HFF-Myc (cell line): ENCODE data around the gene TNFRSF1A.
A peak's percentile ranks its signal among the peaks of the same experiment; 100 is the strongest.

Experiments used
- DNase-seq: peaks from one replicate; pipeline ENCODE4 v3.0.0-alpha.2; 2011; ENCODE audit warnings: low read depth; ENCODE audit errors: extremely low read depth
- H3K4me3 ChIP-seq: replicated peaks from 2 replicates; pipeline ENCODE4 v1.5.1; 2011; ENCODE audit warnings: low read depth, mild to moderate bottlenecking, control low read depth, low read length
- TF ChIP-seq, protein P1 (sequence below): IDR thresholded peaks from 2 replicates; pipeline ENCODE4 v1.5.1; 2012; ENCODE audit warnings: mild to moderate bottlenecking, low read depth, low read length, control low read depth; ENCODE audit errors: missing control alignments

TNFRSF1A gene

DNA sequence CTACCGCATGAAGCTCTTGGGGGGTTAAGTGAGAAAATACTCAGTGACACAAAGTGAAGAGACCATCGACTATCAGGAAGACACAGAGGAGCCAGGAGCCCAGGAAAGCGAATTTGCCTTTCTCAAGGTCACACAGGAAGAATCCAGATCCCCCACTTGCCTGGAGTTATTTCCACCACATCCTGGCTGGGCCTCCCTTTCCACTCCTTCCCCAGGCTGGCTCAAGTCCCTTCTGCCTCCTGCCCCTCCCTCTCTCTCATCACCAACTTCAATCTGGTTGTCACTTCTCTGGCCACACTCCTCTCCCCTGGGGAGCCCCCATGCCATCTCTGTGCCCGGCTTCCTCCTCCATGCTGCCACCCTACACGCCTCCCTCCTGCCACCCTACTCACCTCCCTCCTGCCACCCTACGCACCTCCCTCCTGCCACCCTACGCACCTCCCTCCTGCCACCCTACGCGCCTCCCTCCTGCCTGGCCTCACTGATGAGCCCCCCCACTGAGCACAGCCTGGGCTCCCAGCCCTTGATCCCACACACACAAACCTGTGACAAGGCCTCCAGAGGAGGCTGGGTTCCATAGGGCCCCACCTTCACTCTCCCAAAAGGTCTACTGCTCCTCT, 27.1 kb upstream of the TNFRSF1A start:
- DNase-seq = no peak
- no peak overlapping the region for H3K4me3 ChIP-seq
- TF ChIP-seq, protein P1, sequence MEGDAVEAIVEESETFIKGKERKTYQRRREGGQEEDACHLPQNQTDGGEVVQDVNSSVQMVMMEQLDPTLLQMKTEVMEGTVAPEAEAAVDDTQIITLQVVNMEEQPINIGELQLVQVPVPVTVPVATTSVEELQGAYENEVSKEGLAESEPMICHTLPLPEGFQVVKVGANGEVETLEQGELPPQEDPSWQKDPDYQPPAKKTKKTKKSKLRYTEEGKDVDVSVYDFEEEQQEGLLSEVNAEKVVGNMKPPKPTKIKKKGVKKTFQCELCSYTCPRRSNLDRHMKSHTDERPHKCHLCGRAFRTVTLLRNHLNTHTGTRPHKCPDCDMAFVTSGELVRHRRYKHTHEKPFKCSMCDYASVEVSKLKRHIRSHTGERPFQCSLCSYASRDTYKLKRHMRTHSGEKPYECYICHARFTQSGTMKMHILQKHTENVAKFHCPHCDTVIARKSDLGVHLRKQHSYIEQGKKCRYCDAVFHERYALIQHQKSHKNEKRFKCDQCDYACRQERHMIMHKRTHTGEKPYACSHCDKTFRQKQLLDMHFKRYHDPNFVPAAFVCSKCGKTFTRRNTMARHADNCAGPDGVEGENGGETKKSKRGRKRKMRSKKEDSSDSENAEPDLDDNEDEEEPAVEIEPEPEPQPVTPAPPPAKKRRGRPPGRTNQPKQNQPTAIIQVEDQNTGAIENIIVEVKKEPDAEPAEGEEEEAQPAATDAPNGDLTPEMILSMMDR = no peak

DNA sequence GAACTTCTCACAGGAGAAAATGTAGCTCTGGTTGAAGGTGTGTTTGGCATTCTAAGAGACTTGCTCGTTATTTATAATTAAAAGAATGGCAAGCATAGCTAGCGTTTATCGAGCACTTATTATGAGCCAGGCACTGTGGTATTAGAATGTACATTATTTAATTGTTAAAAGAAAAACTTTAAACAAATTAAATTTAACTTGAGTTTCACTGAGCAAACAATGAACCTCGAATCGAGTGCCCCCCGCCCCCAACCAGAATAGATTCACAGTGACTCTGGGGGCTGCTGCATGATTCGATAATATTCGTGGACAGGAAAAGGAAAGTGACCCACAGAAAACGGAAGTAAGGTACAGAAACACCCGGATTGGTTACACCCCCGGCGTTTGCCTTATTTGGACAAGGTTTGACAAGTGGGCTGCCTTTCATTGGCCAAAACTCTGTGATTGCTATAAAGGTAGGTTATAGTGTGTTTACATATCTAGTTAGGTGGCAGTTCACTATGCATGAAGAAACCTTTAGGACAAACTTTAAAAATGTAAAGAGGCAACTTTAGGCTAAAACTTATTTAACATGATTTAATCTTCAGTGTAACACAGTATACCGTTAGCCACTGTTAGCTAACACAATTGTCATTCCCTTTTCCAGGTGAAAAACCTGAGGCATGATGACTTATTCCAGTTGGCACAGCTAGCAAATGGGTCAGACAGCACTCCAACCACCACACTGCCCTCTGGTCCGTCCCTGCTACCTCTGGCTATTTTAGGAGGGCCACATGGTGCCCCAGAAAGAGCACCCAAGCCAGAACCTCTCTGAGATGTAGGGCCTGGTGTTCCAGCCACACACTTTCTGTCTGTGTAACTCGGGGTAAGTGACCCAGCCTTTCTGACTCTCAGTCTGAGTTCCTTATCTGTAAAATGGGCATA, 26.4 kb upstream of the TNFRSF1A start:
- DNase-seq = no peak
- TF ChIP-seq, protein P1 = no peak
- H3K4me3 ChIP-seq = no peak overlapping the region

DNA sequence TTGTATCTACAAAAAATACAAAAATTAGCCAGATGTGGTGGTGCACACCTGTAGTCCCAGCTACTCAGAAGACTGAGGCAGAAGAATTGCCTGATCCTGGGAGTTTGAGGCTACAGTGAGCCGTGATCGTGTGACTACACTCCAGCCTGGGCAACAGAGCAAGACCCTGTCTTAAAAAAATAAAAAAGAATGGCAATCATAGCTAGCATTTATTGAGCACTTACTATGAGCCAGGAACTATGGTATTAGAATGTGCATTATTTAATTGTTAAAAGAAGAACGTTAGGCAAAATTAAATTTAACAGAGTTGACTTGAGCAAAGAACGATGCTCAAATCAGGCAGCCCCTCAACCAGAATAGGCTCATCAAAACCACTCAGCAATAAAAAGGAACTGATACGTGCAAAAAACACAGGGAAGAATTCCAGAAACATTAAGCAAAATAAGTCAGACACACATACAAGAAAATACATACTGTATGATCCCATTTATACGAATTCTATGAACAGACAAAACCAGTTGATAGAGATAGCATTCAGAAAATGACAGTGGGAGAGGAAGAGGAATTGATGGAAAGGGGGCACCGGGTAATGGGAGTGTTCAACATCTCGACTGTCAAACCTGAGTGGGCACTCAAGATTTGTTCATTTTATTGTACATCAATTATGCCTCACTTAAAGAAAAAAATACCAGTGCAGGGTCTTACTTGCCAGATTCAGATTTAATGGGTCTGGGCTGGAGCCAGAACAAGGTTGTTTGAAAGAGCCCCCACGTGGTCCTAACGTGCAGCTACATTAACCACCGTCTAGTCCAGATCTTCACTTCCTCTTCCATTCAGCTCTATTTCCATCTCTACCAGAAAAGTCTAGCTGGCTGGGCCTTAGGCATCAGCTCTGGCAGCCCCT, 25.4 kb upstream of the TNFRSF1A start:
- DNase-seq = no peak
- TF ChIP-seq, protein P1 = peak; percentile 22

DNA sequence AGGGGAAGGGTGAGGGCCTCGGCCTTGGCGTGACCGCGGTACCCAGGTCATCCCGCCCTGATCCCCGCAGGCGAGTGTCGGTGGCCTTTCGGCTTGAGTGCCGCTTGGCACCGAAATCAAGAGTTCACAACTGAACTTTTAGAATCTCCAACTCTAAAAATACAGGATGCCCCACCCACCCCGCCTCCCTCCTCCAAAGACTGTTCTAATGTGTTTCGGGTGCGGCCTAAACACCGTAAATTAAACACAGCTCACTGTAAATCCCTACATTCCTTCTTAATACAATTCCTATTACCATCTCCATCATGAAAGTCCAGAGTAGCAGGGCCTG, 22.1 kb upstream of the TNFRSF1A start:
- no peak for DNase-seq
- peak overlapping the region; percentile 53 for H3K4me3 ChIP-seq
- TF ChIP-seq, protein P1 = no peak

More for the DNA sequence above, 25.4 kb upstream of the TNFRSF1A start:
- H3K4me3 ChIP-seq = no peak overlapping the region

DNA sequence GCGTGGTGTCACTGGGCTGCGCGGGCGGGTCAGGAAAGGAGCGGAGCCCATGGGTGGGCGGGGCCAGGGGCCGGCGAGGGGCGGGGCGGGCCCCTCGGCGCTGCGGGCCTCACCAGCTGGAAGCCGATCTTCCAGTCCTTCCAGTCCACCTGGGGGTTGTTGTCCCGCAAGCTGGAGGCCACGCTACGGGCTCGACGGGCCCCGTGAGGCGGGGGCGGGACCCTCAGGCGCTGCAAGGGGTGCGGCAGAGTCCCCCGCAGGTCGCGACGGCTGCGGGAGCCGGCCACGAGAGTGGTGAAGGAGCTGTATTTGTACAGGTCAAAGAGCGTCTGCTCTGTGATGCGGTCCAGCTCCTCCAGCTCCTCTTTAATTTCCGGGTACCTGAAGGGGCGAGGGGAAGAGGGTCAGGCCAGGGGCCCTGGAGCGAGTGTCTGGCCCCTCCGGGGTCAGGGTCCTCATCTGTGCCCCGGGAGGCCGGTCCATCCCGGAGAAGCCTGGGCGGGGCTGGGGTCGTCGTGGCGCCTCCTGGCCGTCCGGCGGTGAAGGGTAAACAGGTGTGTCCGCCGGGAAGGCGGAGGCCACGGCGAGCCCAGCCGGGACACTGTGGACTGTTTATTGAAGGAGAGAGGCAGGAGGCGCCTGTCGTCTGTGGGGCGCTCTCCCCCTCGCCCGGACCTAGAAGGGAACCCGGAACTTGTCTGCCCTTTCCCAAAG, 21.6 kb upstream of the TNFRSF1A start:
- no peak for DNase-seq
- TF ChIP-seq, protein P1 = no peak
- peak overlapping the region; percentile 53 for H3K4me3 ChIP-seq

DNA sequence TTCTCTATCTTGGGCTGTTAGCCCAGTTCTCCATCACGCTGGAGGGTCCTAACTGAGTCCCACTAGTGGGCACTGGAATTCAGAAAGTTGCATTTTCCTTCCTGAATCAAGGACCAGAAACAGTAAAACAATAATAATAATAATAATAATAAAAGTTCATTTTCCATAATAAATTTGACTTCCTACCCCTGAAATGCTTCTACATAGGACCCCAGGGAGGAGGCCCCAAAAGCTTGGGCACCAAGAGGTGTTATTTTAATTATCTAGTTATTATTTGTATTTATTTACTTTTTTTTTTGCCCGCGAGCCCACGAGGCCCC, 21.1 kb upstream of the TNFRSF1A start:
- DNase-seq = no peak
- TF ChIP-seq, protein P1 = no peak
- H3K4me3 ChIP-seq = peak overlapping the region; percentile 53; the same call in 1 of the 2 replicates
